ENCODE data around the gene PLEK.

PLEK gene

GRCh38 chr2:68386365-68386764, 21.3 kb downstream of the PLEK start:
- H3K27ac ChIP-seq = no peak overlapping the region

DNA sequence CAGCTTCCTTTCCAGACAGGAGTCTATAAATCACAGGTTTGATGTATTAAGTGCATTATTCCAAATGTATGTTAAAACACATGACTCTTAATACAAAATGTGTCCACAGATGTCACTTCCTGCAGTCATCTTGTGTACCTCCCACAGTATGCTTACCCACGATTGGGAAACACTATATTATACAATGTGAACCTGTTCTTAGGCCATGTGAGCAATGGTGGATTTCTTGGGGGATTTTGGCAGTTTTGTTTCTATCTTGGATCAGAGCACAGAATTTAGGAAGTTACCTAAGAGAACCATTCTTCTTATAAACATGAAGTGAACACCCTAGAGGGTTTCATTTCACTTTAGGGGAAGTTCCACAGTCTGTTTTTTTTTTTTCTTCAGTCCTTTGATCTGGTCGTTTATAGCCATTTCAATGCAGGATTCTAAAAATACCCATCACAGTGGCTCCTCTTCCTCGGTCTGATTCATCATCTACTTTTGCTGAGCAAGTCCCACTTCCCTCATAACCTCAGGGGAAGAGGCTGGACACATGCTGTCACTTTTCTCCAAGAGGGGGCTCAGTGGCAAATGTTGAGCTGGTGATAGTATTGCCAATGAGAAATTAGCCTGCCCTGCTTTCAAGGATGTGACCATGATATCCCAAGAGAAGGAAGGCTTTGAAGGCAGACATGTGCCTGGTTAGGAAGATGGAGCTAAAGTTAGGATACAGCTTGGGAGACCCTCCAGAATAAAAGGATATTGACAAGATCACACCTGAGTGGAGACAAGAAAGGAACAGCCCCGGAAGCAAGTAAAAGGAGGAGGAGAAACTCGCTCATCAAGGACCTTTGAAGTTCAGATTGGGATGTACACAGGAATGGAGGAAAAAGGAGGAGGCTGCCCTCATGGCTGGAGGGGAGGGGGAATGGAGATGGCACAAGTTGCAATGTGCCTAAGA, 22.6 kb downstream of the PLEK start:
- TF ChIP-seq ZFX (IDR thresholded peaks at IDR 0.05) = no peak
- TF ChIP-seq, protein P1, sequence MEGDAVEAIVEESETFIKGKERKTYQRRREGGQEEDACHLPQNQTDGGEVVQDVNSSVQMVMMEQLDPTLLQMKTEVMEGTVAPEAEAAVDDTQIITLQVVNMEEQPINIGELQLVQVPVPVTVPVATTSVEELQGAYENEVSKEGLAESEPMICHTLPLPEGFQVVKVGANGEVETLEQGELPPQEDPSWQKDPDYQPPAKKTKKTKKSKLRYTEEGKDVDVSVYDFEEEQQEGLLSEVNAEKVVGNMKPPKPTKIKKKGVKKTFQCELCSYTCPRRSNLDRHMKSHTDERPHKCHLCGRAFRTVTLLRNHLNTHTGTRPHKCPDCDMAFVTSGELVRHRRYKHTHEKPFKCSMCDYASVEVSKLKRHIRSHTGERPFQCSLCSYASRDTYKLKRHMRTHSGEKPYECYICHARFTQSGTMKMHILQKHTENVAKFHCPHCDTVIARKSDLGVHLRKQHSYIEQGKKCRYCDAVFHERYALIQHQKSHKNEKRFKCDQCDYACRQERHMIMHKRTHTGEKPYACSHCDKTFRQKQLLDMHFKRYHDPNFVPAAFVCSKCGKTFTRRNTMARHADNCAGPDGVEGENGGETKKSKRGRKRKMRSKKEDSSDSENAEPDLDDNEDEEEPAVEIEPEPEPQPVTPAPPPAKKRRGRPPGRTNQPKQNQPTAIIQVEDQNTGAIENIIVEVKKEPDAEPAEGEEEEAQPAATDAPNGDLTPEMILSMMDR (conservative IDR thresholded peaks at IDR 0.05) = no peak
- H3K27ac ChIP-seq = no peak overlapping the region

More at GRCh38 chr2:68386365-68386764, 21.3 kb downstream of the PLEK start:
- no peak for TF ChIP-seq ZFX (IDR thresholded peaks at IDR 0.05)
- TF ChIP-seq, protein P1 (conservative IDR thresholded peaks at IDR 0.05) = no peak

GRCh38 chr2:68388358-68388757, 23.3 kb downstream of the PLEK start:
- no peak overlapping the region for H3K27ac ChIP-seq
- TF ChIP-seq ZFX (IDR thresholded peaks at IDR 0.05) = no peak
- TF ChIP-seq, protein P1 (conservative IDR thresholded peaks at IDR 0.05) = no peak

DNA sequence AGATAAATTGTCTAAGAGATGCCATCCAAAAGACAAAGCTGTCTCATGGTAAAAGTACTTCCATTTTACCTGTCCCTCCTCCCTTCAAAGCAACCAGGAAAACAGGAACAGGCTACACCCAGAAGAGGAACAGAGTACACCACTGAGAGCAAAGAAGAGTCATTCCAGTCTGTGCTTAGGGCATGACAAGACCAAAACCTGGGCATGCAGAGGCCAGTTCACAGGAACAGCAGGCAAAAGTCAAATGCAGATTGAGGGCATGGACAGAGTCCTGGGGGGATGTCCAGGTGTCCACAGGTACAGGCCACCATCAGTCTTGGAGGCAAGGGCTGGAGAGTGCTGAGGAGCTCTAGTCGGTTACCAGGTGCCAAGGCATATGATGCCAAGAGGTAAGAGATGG, 23.7 kb downstream of the PLEK start:
- no peak for TF ChIP-seq ZFX (IDR thresholded peaks at IDR 0.05)
- TF ChIP-seq, protein P1 (conservative IDR thresholded peaks at IDR 0.05) = no peak
- H3K27ac ChIP-seq = no peak overlapping the region

GRCh38 chr2:68390114-68390513, 25.0 kb downstream of the PLEK start:
- no peak overlapping the region for H3K27ac ChIP-seq
- no peak for TF ChIP-seq ZFX (IDR thresholded peaks at IDR 0.05)

DNA sequence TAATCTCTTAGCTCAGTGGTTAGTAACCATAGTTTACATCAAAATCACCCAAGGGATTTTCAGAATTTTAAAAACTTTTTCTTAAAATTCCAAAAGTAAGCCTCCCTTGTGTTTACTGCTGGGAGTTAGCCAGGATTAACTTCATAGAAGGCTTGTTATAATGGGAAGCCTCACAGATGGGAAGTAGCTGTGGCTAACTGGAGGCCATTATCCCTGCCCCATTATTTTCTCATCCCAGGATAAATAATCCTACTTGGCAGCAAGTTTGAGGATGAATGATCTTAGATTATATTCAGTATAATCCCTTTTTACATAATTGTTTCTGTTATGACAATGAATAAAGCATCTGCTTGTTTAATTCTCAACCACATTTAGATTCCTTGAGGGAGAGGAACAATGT, 25.5 kb downstream of the PLEK start:
- H3K27ac ChIP-seq = no peak overlapping the region

GRCh38 chr2:68391099-68391498, 26.0 kb downstream of the PLEK start:
- TF ChIP-seq ZFX (IDR thresholded peaks at IDR 0.05) = no peak
- TF ChIP-seq, protein P1 (conservative IDR thresholded peaks at IDR 0.05) = no peak
- H3K27ac ChIP-seq = no peak overlapping the region

More for the DNA sequence above, 25.5 kb downstream of the PLEK start:
- TF ChIP-seq, protein P1 (conservative IDR thresholded peaks at IDR 0.05) = no peak
- TF ChIP-seq ZFX (IDR thresholded peaks at IDR 0.05) = no peak

Data from C4-2B (cell line).